Tibial artery (tissue), 4 donors: ENCODE measurements around the gene TMEM41B.

ENCODE experiments used
- DNase-seq, 2 donors: peaks; one replicate each; pipeline ENCODE4 v3.0.0-alpha.2; 2019
- H3K27ac ChIP-seq, 2 donors: fragments of 200-600 bp; sonication (generic) in 1 of 2; 1 replicate in 1 of 2; 2 replicates in 1 of 2; pipeline ENCODE4 v1.5.1; 2018 to 2019; ENCODE audit warnings: mild to moderate bottlenecking in 1 of 2
- H3K27me3 ChIP-seq, 2 donors: fragments of 200-600 bp; sonication (generic) in 1 of 2; one replicate each; pipeline versions ENCODE4 v1.5.1 to v1.6.0; 2016 to 2019
- H3K36me3 ChIP-seq, 3 donors: fragments of 200-600 bp; sonication (generic) in 2 of 3; one replicate each; pipeline ENCODE4 v1.5.1; 2016 to 2019; ENCODE audit warnings: mild to moderate bottlenecking in 2 of 3
- H3K4me1 ChIP-seq, 4 donors: fragments of 200-600 bp; sonication (generic) in 2 of 4; 1 replicate in 3 of 4; 2 replicates in 1 of 4; pipeline ENCODE4 v1.5.1; 2016 to 2019
- H3K4me3 ChIP-seq, 2 donors: fragments of 200-600 bp; sonication (generic) in 1 of 2; 1 replicate in 1 of 2; 2 replicates in 1 of 2; pipeline ENCODE4 v1.5.1; 2018 to 2019; ENCODE audit warnings: mild to moderate bottlenecking in 2 of 2
- H3K9me3 ChIP-seq, 3 donors: fragments of 200-600 bp; sonication (generic) in 1 of 3; one replicate each; pipeline ENCODE4 v1.5.1; 2016 to 2019
- intact Hi-C: fragments of 100-400 bp; cut with DNase I; formaldehyde crosslinking; loops from one replicate; pipeline ENCODE4 v1.15.0; 2023; ENCODE audit warnings: low total_unique reads
- TF ChIP-seq, protein P1 (sequence below), 2 experiments: fragments of 200-600 bp in 1 of 2; fragments of 450-650 bp in 1 of 2; IDR thresholded peaks; one replicate each; pipeline ENCODE4 v1.5.1; 2017 to 2019; ENCODE audit warnings: antibody characterized with exemption in 2 of 2, mild to moderate bottlenecking in 1 of 2, moderate library complexity in 1 of 2

TMEM41B gene

GRCh38 chr11:9347100-9347499, 32.7 kb upstream of the TMEM41B start:
- H3K36me3 ChIP-seq, result no peaks in the 10 kb centered on the region
- no peak overlapping the region for H3K4me3 ChIP-seq
- no peaks in the 10 kb centered on the region for H3K4me1 ChIP-seq
- peaks cover 0 to 4% of the 10 kb centered on the region in 2 donors for H3K27me3 ChIP-seq
- TF ChIP-seq, protein P1, sequence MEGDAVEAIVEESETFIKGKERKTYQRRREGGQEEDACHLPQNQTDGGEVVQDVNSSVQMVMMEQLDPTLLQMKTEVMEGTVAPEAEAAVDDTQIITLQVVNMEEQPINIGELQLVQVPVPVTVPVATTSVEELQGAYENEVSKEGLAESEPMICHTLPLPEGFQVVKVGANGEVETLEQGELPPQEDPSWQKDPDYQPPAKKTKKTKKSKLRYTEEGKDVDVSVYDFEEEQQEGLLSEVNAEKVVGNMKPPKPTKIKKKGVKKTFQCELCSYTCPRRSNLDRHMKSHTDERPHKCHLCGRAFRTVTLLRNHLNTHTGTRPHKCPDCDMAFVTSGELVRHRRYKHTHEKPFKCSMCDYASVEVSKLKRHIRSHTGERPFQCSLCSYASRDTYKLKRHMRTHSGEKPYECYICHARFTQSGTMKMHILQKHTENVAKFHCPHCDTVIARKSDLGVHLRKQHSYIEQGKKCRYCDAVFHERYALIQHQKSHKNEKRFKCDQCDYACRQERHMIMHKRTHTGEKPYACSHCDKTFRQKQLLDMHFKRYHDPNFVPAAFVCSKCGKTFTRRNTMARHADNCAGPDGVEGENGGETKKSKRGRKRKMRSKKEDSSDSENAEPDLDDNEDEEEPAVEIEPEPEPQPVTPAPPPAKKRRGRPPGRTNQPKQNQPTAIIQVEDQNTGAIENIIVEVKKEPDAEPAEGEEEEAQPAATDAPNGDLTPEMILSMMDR (IDR thresholded peaks at IDR 0.05), result no peak
- no peaks in the 10 kb centered on the region for H3K9me3 ChIP-seq
- intact Hi-C loops, result no loop called here
- DNase-seq, result peak in 1 of 2 donors; percentile 2
- H3K27ac ChIP-seq, result no peak overlapping the region

GRCh38 chr11:9344061-9344680, 29.8 kb upstream of the TMEM41B start:
- TF ChIP-seq, protein P1 (IDR thresholded peaks at IDR 0.05), result no peak
- intact Hi-C loops, result no loop called here
- H3K4me1 ChIP-seq, result no peaks in the 10 kb centered on the region
- DNase-seq, result no peak
- H3K9me3 ChIP-seq, result no peaks in the 10 kb centered on the region
- no peak overlapping the region for H3K4me3 ChIP-seq
- no peak overlapping the region for H3K27ac ChIP-seq
- H3K36me3 ChIP-seq, result no peaks in the 10 kb centered on the region
- H3K27me3 ChIP-seq, result no peaks in the 10 kb centered on the region

DNA sequence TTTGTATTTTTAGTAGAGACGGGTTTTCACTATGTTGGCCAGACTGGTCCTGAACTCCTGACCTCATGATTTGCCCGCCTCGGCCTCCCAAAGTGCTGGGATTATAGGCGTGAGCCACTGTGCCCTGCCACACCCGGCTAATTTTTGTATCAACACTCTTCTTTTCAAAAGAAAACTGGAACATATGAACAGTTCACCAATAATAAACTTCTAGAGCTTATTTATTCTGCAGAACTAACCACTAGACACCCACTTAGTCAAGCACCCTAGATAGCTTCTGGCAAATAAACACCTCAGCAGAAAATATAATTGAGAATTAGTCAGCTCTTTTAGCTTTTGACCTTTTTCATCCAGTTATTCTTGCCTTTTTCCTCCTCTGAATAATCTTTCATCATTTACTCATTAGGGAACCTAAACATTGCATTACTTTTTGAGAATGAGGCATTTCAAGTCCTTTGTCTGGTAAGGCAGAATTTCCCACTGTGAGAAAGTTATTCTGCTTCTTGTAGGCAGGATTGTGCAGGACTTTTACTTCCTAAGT, 27.3 kb upstream of the TMEM41B start:
- TF ChIP-seq, protein P1 (IDR thresholded peaks at IDR 0.05), result no peak
- H3K27ac ChIP-seq, result no peak overlapping the region
- H3K27me3 ChIP-seq, result no peaks in the 10 kb centered on the region
- H3K4me1 ChIP-seq, result no peaks in the 10 kb centered on the region
- H3K4me3 ChIP-seq, result no peak overlapping the region
- H3K36me3 ChIP-seq, result no peaks in the 10 kb centered on the region
- intact Hi-C loops, result no loop called here
- H3K9me3 ChIP-seq, result no peaks in the 10 kb centered on the region
- no peak for DNase-seq

DNA sequence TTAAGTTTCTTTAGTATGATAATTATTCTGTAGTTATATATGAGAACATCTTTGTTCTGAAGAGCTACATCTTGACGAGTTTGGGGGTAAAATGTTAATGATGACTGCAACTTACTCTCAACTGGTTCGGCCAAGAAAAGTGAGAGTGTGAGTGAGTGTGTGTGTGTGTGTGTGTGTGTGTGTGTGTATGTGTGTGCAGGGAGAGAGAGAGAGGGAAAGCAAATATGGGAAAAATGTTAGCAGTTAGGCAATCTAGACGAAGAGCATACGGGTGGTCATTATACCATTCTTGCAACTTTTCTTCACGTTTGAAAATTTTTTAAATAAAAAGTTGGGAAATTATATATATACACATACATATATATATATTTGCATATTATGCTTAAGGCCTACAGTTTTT, 18.3 kb upstream of the TMEM41B start:
- Histone ChIP-seq H3K27ac (no peak overlapping the region), H3K4me3 (no peak overlapping the region), H3K36me3 (no peaks in the 10 kb centered on the region), H3K27me3 (no peaks in the 10 kb centered on the region), H3K9me3 (no peaks in the 10 kb centered on the region), H3K4me1 (no peaks in the 10 kb centered on the region)
- no peak for DNase-seq
- intact Hi-C loops, result no loop called here
- TF ChIP-seq, protein P1 (IDR thresholded peaks at IDR 0.05), result no peak

GRCh38 chr11:9330387-9331384, 16.3 kb upstream of the TMEM41B start:
- no peak for DNase-seq
- Histone ChIP-seq H3K27ac (no peak overlapping the region), H3K9me3 (no peaks in the 10 kb centered on the region), H3K27me3 (no peaks in the 10 kb centered on the region), H3K4me3 (no peak overlapping the region), H3K4me1 (no peaks in the 10 kb centered on the region), H3K36me3 (no peaks in the 10 kb centered on the region)
- intact Hi-C loops, result no loop called here
- TF ChIP-seq, protein P1 (IDR thresholded peaks at IDR 0.05), result no peak
